CD4-positive, alpha-beta T cell treated with Interferon alpha-2 for 1 hour (primary cell): Measurements from ENCODE around the gene PRDM16.

Source experiments
- DNase-seq, 2 donors: peaks; one replicate each; pipeline ENCODE4 v3.0.0-alpha.2; 2020 to 2022

Gene PRDM16

DNA sequence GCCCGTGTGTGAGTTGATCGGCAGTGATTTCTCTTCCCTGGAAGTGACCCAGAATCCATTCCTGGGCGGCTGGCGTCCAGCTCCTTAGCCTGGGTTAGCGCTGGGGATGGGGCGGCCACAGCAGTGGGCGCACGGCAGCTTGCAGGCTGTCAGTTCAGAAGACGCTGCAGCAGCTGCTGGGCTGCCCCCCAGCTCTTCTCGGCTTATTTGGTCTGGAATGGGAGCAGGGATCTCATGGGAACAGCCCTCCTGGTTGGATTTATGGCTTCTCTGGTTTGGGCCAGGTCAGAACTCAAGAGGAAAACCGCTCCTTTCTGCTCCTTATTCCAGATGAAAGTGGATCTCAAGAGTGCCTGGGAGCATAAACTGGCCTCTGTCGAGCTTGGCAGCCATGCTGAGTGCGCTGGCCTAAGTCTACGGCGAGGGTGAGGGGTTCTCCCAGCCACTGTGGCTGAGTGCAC lies 148.2 kb downstream of the PRDM16 start:
- no peak for DNase-seq

DNA sequence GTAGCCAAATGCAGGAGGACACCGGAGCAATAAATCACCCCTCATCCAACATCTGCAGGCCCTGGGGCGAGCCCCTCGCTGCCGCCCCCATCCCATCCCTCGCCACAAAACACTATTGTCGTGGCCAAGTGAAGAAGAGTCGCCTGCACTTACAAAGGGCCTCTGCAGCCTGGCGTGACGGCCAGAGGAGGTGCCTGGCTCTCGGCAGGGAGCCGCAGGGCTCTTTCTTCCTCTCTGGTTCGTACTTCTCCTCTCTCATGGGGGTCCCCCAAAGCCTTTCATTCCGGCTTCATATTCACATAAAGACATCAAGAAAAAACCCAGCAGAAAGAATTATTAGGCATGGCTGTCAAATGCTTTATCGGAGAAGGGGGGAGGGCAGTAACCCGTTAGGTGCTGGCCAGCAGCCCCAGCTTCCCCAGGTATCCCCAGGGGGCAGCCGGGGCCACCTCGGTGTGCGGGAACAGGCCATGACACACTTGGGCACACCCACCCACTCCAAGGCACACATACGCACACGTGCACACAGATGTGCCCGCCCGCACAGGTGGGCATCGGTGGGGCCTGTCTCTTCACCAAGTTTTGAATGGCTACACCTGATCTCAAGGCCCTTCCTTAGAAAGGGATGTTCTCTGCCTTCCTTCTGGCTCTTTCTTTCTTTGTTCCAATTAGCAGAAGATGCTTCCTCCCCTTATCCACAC lies 149.1 kb downstream of the PRDM16 start:
- no peak for DNase-seq

DNA sequence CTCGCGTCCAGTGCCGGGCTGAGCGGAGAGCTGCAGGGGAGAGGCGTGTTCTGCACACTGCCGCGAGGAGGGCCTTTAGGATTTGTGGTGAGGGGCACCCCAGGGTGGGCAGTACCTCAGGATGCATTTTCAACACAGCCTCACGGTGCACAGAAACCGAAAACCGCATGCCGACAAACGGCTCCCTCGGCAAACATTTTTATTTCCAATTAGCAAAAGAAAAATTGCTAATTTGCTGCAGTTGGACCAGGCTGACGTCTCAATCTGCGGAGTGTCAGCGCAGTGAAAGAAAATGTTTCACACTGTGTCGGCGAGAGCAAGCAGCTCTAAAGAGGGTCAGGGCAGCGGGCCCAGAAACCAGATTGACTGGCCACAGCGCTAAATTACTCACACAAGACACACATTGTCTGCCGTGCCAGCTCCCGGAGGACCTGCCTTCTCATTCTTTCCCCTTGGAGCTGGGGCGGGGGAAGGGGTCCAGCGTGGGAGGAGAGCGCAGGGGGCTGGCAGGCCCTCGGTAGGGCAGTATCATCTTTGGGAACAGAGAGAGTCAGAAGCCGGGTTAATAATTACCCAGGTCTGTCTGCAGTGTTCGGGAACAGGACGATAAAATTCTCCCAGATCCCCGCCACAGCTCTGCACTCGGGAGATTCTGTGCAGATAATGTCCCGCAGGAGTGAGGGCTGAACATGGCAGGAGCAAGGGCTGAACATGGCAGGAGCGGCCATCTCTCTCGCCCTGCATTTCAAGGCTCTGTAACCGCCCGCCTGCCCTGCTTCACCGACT lies 150.2 kb downstream of the PRDM16 start:
- no peak for DNase-seq

DNA sequence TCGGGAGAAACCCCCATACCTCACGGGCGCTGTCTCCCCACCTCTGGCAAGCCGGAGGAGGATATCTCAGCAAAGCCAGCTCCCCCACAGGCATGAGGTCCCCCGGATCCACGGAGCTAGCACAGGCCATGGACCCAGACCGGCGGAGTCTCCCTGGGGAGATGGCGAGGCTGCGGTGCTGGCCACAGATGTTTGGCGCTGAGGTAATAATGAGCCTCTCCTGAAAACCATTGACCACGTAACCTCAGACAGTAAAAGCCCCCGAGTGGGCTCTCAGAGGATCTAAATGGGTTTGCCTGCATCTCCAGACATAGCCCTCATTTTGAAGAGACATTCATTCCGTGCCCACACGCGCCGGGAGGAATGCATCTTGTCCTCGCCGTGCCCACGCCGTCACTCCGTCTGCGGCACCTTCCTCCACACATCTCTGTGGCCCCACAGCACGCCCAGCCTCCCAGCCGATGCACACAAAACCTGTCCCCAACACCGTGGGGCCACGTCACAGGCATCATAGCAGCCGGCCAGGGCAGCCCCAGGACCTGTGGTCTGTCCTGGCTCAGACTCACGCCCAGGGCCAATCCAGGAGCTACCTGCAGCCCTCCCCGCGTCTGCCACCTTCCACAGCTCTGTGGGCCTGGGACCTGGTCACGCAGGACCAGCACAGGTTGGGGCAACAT lies 150.9 kb downstream of the PRDM16 start:
- no peak for DNase-seq

DNA sequence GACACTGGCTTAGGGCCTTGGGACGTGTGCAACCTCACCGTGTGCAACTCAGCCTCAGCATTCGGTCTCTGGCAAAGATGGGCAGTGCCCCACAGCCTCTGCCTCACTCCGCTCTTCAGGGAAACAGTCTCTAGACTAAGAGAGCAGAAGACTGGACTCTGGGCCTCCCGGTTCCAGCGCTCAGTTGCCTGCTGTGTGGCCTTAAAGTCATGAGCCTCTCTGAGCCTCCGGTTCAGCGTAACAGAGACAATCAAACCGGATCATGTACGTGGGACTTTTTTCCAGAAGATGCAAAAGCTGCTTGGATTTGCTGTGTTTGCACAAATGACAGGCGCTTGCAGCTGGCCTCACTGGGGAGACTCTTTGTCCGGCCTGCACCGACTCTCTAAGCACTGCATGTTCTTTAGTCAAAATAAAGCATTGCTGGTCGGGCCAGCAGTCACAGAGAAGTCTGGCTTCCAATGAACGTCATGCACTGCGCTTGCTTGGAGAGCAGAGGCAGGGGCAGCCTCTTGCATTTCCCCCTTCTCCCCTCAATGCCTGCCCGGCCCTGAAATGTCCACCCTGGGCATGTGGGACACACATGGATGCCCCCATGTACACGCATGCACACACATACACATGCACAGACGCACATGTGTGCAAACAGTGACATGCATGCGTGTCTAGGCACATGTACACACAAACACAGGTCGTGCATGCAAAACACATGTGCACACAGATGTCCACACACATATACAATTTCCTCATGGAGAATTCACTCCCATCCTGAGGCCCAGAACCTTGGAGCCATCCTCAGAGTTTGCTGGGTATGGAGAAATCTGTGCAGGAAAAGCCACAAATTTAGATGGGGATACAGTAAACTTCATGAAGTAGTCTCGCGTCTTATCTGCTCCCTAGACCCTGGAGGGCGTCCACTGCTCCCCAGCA lies 152.4 kb downstream of the PRDM16 start:
- no peak for DNase-seq

DNA sequence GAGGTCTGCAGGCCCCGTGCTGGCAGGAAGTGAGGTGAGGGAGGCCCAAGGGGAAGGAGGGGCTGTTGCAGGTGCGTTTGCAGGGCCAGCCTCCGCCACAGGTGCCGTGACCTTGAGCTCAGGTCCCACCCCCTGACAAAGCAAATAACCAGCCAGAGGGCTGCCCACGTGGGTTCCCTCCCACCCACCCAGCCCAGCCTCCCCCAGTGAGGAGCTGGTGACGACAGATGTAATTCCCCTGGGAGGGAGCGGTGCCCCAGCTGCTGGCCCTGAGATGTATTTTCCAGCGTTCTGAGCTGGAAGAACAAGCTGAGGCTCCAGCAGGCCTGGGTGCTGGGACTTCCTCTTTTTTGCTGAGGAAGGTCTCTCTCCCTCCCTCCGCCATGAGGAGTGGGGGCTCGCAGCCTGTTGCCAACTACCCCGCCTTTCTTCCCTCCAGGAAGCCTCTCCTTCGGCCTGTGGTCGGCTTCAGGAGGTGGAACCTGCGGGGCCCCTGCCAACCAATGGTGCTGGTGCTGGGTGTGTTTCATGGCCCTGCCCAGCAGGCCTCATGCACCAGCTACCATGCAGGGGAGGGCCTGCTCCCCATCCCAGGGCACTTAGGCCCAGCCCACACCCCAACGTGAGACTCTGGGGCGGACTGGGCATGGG lies 153.2 kb downstream of the PRDM16 start:
- no peak for DNase-seq

DNA sequence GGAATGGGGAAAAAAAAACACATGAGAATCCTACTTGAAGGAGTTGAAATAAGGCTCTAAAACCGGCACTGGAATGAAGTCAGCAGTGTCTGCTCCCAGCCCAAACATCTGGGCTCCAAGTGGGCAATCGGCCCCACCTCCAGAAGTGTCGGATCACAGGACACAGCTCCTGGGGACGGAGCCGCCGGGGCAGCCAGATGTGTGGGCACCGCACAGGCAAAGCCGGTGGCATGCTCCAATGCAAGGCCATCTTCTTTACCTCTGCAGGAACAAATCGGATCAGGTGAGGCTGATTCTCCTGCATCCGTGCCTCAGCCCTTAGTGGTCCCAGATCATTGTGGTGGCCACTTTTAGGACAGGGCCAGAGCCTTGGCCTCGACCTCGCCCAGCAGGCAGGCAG lies 156.7 kb downstream of the PRDM16 start:
- DNase-seq, result no peak

DNA sequence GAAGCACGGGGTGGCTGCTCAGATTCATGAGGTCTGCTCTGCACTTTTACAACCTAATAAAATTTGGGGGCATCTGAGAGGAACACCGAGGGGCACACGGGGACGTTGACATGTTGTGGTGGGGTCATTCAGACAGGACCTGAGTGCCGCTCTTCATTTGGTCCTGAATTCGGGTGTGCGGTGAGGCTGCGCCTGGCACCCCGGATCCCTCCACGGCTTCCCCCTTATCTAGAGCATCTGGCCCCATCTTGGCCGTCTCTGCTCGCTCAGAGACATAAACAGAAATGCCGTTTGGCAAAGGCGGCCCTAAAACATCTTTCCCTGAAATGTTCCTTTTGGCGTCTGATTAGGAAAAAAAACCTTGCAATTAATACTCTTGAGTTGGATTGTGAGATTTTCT lies 157.2 kb downstream of the PRDM16 start:
- DNase-seq, result no peak

DNA sequence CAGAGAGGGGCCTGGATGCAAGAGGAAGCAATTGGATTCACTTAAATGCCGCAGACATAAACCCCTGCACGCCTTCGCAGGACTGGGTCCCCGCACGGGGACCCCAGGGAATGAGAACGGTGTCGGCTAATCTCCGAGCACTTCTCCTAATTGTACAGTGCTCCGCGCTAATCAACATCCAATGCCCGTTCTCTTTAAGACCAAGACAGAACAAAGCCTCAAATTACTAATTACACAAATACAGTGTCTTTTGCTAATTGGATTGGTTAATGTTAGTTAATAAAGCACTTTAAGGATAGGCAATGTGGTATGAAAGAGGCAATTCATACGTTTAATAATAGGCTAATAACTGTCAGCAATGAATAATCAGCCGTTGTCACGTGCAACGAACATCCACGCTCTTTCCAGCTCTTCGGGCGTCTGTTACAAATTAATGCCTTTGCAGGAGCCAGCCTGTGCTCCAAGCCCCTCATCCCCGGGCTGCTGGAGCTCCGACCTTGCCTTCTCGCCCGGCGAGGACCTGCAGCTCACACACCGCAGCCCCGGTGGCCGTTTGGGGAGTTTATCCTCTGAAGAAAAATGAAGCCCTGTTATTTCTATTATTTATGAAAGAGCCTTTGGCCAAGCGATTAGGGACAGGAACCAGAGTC lies 157.8 kb downstream of the PRDM16 start:
- DNase-seq, result no peak

DNA sequence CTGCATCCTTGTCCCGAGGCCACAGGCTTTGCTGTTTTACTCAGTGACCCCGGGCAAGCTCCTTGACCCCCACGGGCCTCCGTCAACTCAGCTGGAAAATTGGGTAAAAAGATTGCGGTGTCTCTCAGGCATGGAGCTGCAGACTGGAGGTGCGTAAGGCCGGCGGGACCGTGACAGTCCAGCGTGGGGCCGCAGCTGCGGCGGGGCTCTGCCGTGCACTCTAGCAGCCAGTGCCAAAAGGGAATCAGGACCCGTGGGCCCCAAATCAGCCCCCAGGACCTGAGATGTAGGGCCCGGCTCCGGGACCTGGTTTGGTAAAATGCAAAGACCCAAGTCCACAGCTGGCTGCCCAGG lies 158.3 kb downstream of the PRDM16 start:
- no peak for DNase-seq

DNA sequence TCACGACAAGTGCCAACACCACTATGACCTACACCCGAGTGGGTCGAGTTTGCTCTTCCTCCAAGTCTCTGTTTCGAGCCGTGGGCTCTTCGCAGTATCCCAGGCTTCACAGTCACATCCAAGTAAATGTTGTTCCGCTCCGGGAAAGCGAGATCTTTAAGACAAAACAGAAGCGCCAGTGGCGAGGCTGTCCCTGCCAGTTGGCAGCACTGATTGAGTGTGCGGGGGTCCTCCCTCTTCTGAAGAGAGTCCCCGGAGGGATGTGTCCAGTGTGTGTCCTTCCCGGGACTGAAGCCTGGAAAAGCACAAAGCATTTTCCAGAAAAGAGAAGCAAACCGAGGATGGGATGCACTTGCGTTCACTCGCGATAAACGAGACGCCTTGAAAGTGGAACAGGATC lies 158.9 kb downstream of the PRDM16 start:
- DNase-seq, result no peak

DNA sequence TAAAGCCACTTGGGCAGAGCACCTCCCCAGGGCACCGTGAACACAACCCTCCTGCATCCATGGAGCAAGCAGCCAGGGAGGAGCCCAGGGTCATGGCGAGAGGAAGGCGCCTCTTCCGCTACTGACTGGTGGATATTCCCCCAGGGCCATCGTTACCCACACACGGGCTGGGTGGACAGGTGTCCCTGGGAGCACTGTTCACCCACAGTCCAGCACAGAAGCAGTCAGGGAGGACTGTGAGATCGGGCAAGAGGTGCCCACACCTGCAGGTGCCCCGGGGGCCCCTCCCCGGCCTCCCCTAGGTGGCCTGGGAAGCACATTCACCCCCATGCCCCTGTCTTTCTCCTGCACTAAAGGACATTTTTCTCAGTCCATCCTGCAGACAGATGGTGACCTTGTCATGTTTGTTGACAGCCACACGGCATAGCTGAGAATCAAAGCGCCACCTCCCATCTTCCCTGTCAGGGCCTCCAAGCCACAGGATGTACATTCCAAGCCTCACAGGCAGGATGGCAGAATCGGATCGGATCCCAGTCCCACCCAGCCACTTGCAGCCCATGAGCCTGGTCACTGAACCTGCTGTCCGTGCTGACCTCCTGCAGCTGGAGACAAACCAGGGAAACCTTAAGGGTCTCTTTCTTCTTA lies 160.2 kb downstream of the PRDM16 start:
- DNase-seq, result no peak

DNA sequence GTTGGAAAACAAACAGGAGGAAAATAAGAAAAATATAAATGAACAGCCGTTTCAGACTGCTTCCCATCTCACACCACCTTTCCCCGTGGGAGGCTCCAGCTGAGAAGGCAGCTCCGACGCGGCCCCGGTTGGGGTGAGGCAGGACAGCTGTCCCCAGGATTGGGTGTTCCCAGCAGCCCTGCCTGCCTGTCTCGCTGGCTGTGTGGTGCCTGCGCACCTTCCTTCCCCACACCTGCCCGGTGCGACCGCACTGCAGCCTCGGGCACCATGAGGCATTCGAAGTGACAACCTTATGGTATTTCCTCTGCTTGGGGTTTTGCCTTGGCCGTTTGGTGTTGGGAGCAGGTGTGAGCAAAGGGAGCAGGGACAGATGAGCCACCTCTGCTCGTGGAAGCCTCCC lies 161.6 kb downstream of the PRDM16 start:
- no peak for DNase-seq

DNA sequence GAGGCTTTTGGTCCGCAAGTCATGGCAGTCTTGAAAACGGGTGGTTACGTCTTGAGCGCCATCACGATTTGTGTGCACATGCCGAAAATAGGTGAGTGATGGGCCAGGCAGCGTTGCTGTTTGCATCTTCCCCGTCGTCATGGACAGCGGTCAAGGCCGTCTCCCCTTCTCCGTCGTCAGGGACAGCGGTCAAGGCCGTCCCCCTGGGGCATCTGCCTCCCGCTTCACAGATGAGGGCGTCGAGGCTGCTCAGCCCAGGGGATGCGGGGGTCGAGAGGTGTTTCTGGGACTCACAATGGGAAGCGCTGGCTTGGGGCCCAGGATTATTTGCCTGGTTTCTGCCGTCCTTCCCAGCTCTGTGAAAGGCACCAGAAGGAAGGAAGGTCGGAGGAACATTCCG lies 162.2 kb downstream of the PRDM16 start:
- no peak for DNase-seq

DNA sequence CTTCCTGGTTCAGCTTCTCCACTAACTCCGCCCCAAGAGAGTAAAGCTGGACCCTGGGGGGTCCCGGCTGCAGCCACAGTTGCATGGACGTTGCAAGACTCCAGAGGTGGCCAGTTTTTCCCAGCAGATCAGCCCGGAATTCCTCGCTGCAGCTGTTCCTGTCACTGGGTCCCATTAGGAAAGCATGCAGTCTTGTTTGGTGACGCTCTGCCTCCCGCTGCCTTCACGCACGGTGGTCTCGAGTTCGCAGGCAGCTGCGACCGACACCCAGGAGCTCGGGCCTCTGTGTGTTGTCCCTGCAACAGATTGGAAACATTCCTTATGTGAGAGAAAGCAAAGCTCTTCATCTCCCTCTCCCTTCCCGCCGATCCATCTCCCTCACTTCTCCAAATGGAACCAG lies 162.8 kb downstream of the PRDM16 start:
- DNase-seq, result no peak

DNA sequence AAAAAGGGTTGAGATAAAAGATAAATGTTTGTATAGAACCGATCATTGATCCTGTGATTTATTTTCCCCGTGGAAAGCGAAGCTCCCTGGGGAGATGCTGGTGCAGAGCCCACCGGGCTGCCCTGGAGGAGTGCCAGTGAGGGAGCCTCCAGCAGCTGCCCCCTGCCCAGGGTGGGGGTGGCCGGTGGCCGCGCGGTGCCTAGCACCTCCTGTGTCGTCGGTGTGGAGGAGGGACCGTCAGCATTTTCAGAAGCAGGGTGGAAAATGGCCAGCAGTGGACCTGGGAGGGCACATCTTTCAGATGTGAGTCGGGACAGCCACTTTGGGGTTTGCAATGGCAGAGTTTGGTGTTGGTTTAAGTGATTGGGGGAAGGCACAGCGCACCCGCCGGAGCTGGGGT lies 164.0 kb downstream of the PRDM16 start:
- DNase-seq, result no peak

DNA sequence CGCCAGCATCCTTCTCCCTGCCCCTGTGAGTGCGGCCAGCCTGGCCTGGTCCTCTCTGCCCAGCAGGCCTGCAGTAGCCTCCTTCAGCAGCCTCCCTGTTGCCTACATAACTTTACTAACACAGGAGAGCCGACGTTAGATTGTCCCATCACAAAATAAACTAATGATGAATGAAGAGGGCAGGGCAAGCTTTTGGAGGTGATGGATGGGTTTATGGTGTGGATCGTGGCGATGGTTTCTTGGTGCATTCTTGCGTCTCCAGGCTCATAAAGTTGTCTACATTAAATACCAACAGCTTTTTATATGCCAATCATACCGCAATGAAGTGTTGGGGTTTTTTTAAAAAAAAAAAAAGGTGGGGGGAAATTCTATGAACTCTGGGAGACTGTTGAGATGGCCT lies 164.5 kb downstream of the PRDM16 start:
- DNase-seq, result no peak

DNA sequence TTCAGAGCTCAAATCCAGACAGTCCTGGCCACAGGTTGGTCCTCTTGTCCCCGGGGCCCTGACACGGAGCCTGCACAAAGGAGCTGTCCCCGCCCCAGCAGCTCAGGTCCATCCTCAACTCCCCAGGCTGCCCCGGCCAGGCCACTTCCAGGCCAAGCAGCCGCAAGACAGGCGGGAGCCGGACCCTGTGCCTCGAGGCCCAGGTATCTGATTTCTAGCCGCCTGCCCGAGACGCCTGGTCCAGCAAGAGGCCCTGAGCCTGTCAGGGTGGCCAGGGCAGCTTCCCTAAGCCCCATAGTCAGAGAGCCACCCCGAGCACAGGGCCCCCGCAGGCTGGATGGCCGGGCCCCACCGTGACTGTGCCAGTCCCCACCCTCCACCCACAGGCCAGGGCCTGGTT lies 165.3 kb downstream of the PRDM16 start:
- DNase-seq, result no peak

DNA sequence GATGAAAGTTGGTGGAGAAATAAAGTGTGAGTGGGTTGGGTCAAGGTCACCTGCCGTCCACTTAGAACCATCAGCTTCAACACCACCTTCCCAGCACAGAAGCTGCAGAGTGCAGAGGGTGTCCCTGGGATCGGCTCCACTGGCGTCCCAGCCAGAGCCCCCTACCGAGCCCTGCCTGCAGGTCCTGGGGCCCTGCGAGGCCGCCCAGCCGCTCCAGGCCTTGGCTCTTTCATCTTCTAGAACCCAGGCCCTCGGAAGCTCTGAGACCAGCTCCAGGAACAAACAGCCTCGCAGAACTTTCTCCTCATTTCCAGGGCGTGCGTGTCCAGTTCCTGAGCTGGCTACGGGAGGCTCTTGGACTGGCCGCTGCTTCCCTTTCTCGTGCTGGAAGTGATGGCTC lies 166.0 kb downstream of the PRDM16 start:
- no peak for DNase-seq

DNA sequence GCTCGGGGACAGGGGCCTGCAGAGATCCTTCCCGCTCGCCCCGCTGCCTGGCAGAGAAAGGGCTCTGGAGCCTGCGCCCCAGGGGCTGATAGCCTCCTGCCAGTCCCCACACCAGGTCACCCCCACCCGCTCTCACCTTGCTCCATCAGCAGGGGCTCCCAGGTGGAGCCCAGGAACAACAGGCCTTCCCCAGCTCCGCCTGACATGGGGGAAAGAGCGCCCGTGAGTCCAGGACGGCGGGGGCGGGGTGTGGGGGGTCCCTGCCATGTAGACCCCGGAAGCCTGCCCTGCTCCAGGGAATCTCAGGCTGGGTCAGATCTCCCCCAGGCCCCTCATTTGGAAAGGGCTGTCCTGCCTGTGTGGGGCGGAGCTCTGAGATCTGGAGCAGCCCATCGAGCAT lies 166.5 kb downstream of the PRDM16 start:
- DNase-seq, result no peak

DNA sequence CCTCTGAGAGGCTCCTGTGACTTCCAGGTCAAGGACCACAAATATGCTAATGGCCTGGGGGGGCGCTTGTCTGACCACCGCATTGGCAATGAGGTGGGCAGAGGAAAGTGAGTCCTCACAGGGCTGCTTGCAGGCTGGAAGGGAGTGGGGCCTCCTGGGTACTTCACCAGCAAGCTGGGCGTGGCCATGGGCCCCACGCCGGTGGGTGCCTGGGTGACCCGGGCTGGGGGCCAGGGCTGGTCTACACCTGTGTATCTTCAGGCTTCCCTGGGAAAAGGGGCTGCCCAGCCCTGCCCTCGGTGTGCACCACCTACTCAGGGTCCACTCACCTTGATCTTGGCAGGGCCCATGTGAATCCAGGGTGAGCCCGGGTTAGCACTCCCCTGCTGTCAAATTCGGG lies 167.4 kb downstream of the PRDM16 start:
- no peak for DNase-seq
